ENCODE data around the gene COG8.

The COG8 gene

DNA sequence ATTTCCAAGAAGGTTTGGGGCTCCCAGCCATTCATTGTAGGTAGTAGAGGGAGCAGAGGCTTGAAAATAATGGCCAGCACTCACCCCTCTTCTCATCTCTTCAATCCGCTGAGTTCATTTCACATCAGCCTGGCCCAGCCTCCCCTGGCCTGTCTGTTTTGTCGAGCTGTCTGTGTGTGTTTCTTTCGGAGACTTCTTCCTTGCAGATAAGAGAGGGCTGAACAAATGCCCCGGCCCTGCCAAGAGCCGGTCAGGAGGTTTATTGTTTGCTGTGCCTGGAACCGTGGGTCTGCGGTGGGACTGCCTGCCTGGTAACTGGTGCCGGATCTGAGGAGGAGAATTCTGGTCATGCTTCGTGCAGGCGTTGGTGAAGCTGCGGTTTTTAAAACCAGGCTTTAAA is 24.8 kb downstream of the COG8 start:
- Histone ChIP-seq H3K27ac (no peak overlapping the region), H3K9me3 (ENCODE audit: low read depth, low read length) (no peaks in the 10 kb centered on the region), H3K36me3 (ENCODE audit: insufficient read depth, low read length) (peaks cover 10% of the 10 kb centered on the region; the same call in 1 of the 2 replicates), H3K4me3 (no peak overlapping the region), H3K9ac (ENCODE audit: insufficient read length) (no peak overlapping the region)
- DNase-seq (ENCODE audit: low read depth, low spot score): no peak
- TF ChIP-seq POLR2AphosphoS5 (IDR thresholded peaks at IDR 0.05; ENCODE audit: borderline replicate concordance, low read depth, low read length) (no peak), EZH2 (IDR thresholded peaks at IDR 0.05) (no peak)

DNA sequence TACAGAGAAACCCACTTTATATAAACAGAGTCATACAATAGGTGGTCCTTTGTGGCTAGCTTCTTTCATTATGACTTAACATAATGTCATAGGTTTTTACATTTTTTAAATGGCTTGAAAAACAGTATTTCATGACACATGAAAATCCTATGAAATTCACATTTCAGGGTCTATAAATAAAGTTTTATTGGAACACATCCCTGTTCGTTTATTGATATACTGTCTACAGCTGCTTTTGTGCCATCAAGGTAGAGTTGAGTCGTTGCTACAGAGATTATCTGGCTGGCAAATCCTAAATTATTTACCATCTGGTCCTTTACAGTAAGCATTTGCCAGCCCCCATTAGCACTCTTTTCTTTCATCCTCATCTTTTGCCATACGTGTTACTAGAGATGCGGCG is 25.9 kb downstream of the COG8 start:
- no peak overlapping the region for H3K9ac ChIP-seq (ENCODE audit: insufficient read length)
- peaks cover 4% of the 10 kb centered on the region; the same call in 1 of the 2 replicates for H3K36me3 ChIP-seq (ENCODE audit: insufficient read depth, low read length)
- H3K4me3 ChIP-seq: no peak overlapping the region
- H3K9me3 ChIP-seq (ENCODE audit: low read depth, low read length): no peaks in the 10 kb centered on the region
- H3K27ac ChIP-seq: no peak overlapping the region
- TF ChIP-seq POLR2AphosphoS5 (IDR thresholded peaks at IDR 0.05; ENCODE audit: borderline replicate concordance, low read depth, low read length): no peak
- no peak for TF ChIP-seq FOXP2 (optimal IDR thresholded peaks at IDR 0.05; ENCODE audit: control extremely low read depth, extremely low read length, insufficient read depth)
- no peak for TF ChIP-seq EZH2 (IDR thresholded peaks at IDR 0.05)
- DNase-seq (ENCODE audit: low read depth, low spot score): no peak

DNA sequence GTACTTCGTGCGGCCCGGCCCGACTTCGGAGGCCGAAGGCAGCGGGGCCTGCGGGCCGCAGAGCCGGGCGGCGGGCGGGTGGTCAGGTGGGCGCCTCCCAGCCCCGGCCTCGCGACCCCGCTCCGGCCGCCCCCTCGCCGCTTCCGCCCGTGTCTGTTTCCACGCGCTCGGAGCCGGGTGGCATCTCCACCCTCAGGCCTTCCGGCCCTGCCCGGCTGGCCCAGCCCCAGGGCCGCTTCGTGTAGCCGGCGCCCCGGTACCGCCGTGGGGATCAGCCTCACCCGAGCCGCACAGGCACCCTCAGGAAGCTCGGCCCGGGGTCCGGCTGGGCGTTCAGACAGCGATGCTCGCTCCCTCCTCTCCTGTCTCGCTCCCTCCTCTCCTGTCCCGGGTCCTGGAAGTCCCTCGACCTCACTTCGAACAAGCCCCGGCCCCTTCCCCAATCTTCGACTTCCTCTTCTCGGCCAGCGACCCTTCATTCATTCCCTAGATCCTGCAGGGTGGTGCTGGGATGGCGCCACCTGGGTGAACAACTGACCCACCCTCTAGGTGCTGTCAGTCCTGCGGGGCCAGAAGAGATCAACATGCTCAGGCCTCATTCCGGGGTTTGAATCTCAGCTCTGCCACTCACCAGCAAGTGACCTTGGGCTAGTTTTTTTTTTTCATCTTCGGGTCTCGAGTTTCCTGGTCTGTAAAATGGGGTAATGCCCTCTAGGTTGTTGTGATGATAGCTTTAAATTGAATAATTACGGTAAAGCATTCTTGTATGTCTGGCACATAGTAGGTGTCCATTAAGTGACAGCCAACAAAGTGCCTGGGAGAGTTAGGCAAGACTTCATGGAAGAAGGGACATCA is 27.6 kb downstream of the COG8 start:
- H3K27ac ChIP-seq: no peak overlapping the region

DNA sequence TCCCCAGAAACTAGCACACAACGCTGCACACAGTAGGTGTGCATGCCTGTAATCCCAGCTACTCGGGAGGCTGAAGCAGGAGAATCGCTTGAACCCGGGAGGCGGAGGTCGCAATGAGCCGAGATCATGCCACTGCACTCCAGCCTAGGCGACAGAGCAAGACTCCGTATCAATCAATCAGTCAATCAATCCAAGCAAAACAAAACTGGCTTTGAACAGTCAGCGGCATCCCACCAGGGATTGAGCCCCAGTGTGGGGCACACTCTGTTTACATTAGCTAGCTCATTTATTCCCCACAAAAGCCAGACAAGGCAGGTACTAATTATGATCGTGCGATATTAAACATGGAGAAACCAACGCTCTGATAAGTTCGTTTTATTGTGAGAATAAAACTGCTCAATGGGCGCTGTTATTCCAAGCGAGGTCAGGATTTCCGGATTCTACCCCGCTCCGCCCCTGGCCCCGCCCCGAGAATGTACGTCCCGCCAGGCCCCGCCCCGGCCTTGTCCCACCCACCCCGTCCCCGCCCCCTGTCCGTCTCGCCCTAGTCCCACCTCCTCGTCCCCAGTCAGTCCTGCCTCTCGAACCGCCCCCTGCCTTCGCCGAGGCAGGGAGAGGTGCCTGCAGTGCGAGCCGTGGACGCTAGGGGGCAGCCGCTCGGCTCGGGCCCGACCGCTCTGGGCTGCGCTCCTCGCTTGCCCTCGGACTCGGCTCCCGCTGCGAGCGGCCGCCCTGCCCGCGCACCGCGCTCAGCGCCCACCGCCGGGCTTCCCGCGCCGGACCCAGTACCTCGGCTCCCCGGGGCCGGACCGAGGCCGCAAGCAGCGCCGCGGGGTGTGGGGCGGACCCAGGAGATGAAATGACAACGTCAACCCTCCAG is 28.5 kb downstream of the COG8 start, which contains the start of gene VPS4A:
TSS of gene VPS4A (plus strand) at position 698 of the 880 bp plus-strand sequence. CDS start at position 860, 162 bp downstream.
- peak; percentile 12 for DNase-seq (ENCODE audit: low read depth, low spot score)
- no peaks in the 10 kb centered on the region for H3K9me3 ChIP-seq (ENCODE audit: low read depth, low read length)
- 0 out of 2 replicates have a peak within 1 kb of the TSS, but pooled peaks have one; percentile 67 for H3K27ac ChIP-seq

More for the DNA sequence above, 27.6 kb downstream of the COG8 start:
- no peak for DNase-seq (ENCODE audit: low read depth, low spot score)
- Histone ChIP-seq H3K36me3 (ENCODE audit: insufficient read depth, low read length) (peaks cover 4% of the 10 kb centered on the region; the same call in 1 of the 2 replicates), H3K9ac (ENCODE audit: insufficient read length) (peak overlapping the region; percentile 84), H3K4me3 (peak overlapping the region; percentile 79), H3K9me3 (ENCODE audit: low read depth, low read length) (no peaks in the 10 kb centered on the region)
- no peak for TF ChIP-seq POLR2AphosphoS5 (IDR thresholded peaks at IDR 0.05; ENCODE audit: borderline replicate concordance, low read depth, low read length)
- no peak for TF ChIP-seq EZH2 (IDR thresholded peaks at IDR 0.05)
- no peak for TF ChIP-seq FOXP2 (optimal IDR thresholded peaks at IDR 0.05; ENCODE audit: control extremely low read depth, extremely low read length, insufficient read depth)

DNA sequence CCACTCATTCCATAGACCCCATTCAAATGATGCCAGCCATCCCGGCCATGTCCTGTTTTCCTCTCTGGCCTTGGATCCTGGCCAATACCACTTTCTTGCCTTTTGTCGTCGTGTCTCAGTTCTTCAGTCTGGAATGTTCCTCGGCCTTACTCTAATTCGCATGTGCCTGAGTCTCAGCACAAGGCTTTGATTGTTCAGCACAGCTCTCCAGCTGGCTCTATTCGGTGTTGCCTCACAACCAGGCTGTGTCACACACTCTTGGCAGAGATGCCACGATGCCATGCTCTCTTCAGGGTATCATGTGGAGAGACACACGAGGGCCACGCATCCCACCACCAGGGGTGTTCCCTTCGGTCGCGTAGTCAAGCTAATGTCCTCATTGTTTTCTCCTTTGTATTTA is 30.0 kb downstream of the COG8 start:
- no peak overlapping the region for H3K9ac ChIP-seq (ENCODE audit: insufficient read length)
- no peak overlapping the region for H3K4me3 ChIP-seq
- H3K36me3 ChIP-seq (ENCODE audit: insufficient read depth, low read length): no peaks in the 10 kb centered on the region
- DNase-seq (ENCODE audit: low read depth, low spot score): no peak
- no peak overlapping the region for H3K27ac ChIP-seq
- no peak for TF ChIP-seq EZH2 (IDR thresholded peaks at IDR 0.05)
- no peak for TF ChIP-seq FOXP2 (optimal IDR thresholded peaks at IDR 0.05; ENCODE audit: control extremely low read depth, extremely low read length, insufficient read depth)
- no peak for TF ChIP-seq POLR2AphosphoS5 (IDR thresholded peaks at IDR 0.05; ENCODE audit: borderline replicate concordance, low read depth, low read length)
- H3K9me3 ChIP-seq (ENCODE audit: low read depth, low read length): no peaks in the 10 kb centered on the region

More for the DNA sequence above, 28.5 kb downstream of the COG8 start, which contains the start of gene VPS4A:
- H3K9ac ChIP-seq (ENCODE audit: insufficient read length): peak within 1 kb of the TSS; percentile 84
- no peaks in the 10 kb centered on the region for H3K36me3 ChIP-seq (ENCODE audit: insufficient read depth, low read length)
- TF ChIP-seq EZH2 (IDR thresholded peaks at IDR 0.05): no peak
- no peak for TF ChIP-seq FOXP2 (optimal IDR thresholded peaks at IDR 0.05; ENCODE audit: control extremely low read depth, extremely low read length, insufficient read depth)
- no peak; the same call in 1 of the 2 replicates for TF ChIP-seq POLR2AphosphoS5 (IDR thresholded peaks at IDR 0.05; ENCODE audit: borderline replicate concordance, low read depth, low read length)
- H3K4me3 ChIP-seq: peak within 1 kb of the TSS; percentile 79

DNA sequence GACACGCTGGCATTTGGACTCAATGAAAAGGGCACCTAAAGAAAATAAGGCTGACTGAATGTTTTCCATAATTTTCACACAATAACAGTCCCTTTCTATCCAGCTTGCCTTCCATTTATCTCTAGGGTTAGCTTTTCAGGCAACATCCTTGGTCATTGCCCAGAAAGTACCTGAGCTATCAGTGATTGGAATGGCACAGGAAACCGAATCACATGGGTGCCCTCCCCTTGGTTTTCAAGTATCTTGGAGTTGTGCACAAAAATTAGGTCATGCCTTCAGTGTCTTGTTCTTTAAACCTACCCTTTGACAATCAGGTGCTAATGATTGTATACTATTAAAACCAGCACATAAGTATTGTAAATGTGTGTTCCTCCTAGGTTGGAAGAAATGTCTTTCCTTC is 31.5 kb downstream of the COG8 start:
- TF ChIP-seq POLR2AphosphoS5 (IDR thresholded peaks at IDR 0.05; ENCODE audit: borderline replicate concordance, low read depth, low read length) (no peak), FOXP2 (optimal IDR thresholded peaks at IDR 0.05; ENCODE audit: control extremely low read depth, extremely low read length, insufficient read depth) (no peak), EZH2 (IDR thresholded peaks at IDR 0.05) (no peak)
- Histone ChIP-seq H3K36me3 (ENCODE audit: insufficient read depth, low read length) (no peaks in the 10 kb centered on the region), H3K9me3 (ENCODE audit: low read depth, low read length) (no peaks in the 10 kb centered on the region), H3K9ac (ENCODE audit: insufficient read length) (no peak overlapping the region), H3K27ac (no peak overlapping the region), H3K4me3 (no peak overlapping the region)
- DNase-seq (ENCODE audit: low read depth, low spot score): no peak

DNA sequence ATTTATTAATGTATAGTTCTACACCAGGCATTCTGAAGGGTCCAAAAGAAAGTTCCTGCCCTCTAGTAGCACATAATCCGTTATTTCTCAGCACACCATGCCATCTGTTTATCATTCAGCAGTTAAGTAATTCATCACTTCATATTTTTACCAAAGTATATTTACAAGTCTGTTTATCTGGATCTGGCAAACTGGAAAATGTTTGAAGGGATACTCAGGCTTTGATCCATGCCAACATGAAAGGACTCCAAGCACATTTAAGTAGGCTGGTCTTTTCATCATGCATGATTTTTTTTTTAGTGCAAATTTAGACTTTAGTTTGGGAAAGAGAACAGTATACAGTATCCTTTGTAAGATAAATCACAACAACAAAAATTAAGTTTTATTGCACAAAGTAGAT is 32.3 kb downstream of the COG8 start:
- no peak for DNase-seq (ENCODE audit: low read depth, low spot score)
- Histone ChIP-seq H3K27ac (no peak overlapping the region), H3K9ac (ENCODE audit: insufficient read length) (no peak overlapping the region), H3K4me3 (no peak overlapping the region), H3K9me3 (ENCODE audit: low read depth, low read length) (no peaks in the 10 kb centered on the region), H3K36me3 (ENCODE audit: insufficient read depth, low read length) (no peaks in the 10 kb centered on the region)
- TF ChIP-seq FOXP2 (optimal IDR thresholded peaks at IDR 0.05; ENCODE audit: control extremely low read depth, extremely low read length, insufficient read depth): no peak
- no peak for TF ChIP-seq EZH2 (IDR thresholded peaks at IDR 0.05)
- no peak for TF ChIP-seq POLR2AphosphoS5 (IDR thresholded peaks at IDR 0.05; ENCODE audit: borderline replicate concordance, low read depth, low read length)

DNA sequence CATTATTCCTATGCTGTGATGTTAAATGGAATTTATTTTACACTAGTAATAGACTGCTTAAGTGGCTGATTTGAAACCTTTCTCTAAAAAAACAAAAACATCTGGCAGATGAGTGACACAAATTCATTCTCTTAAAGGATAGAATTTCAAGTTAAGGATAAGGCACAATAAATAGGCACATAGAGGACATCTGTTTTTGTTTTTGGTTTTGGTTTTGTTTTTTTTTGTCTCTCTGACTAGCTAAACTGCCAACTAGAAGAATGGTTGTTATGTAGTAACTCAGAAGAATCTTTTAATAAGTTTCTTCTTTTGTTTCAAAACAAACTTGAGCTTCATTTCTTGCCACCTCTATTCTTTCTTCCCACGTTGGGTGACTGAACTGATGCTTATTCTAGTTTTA is 33.3 kb downstream of the COG8 start:
- Histone ChIP-seq H3K27ac (no peak overlapping the region), H3K9ac (ENCODE audit: insufficient read length) (no peak overlapping the region)
- DNase-seq (ENCODE audit: low read depth, low spot score): no peak

More for the DNA sequence above, 33.3 kb downstream of the COG8 start:
- TF ChIP-seq FOXP2 (optimal IDR thresholded peaks at IDR 0.05; ENCODE audit: control extremely low read depth, extremely low read length, insufficient read depth): no peak
- TF ChIP-seq POLR2AphosphoS5 (IDR thresholded peaks at IDR 0.05; ENCODE audit: borderline replicate concordance, low read depth, low read length): no peak
- no peak for TF ChIP-seq EZH2 (IDR thresholded peaks at IDR 0.05)
- Histone ChIP-seq H3K4me3 (no peak overlapping the region), H3K36me3 (ENCODE audit: insufficient read depth, low read length) (no peaks in the 10 kb centered on the region), H3K9me3 (ENCODE audit: low read depth, low read length) (no peaks in the 10 kb centered on the region)

Data from SK-N-MC (cell line).